SK-N-MC (cell line): ENCODE results near the gene TMA7.

ENCODE experiments used
- DNase-seq: peaks from one replicate; pipeline ENCODE4 v3.0.0-alpha.2; 2011; ENCODE audit warnings: low read depth, low spot score
- H3K27ac ChIP-seq: fragments of 200-600 bp; sonication (generic); 2 replicates; pipeline ENCODE4 v1.5.1; 2016; ENCODE audit warnings: mixed run types
- H3K36me3 ChIP-seq: fragments of 200-600 bp; sonication (generic); 2 replicates; pipeline ENCODE4 v1.6.1; 2017; ENCODE audit warnings: antibody characterized with exemption, low read length, mixed read lengths; ENCODE audit not compliant: insufficient read depth
- H3K4me3 ChIP-seq: fragments of 200-600 bp; sonication (generic); 2 replicates; pipeline ENCODE4 v1.5.1; 2016
- H3K9ac ChIP-seq: fragments of 200-600 bp; sonication (generic); 2 replicates; pipeline ENCODE4 v1.8.0; 2017; ENCODE audit warnings: mixed run types, mixed read lengths; ENCODE audit not compliant: insufficient read length
- H3K9me3 ChIP-seq: fragments of 200-600 bp; sonication (generic); 2 replicates; pipeline ENCODE4 v1.6.1; 2017; ENCODE audit warnings: low read depth, mild to moderate bottlenecking, antibody characterized with exemption, low read length, moderate library complexity, mixed read lengths
- EZH2 ChIP-seq: fragments of 200-600 bp; sonication (generic); IDR thresholded peaks from one replicate; pipeline ENCODE4 v1.6.1; 2017; ENCODE audit warnings: antibody characterized with exemption
- FOXP2 ChIP-seq: optimal IDR thresholded peaks from 2 replicates; pipeline ENCODE3; 2011; ENCODE audit warnings: mild to moderate bottlenecking, moderate library complexity; ENCODE audit not compliant: insufficient read depth; ENCODE audit errors: extremely low read length, control extremely low read depth
- POLR2AphosphoS5 ChIP-seq: IDR thresholded peaks from 2 replicates; pipeline ENCODE4 v1.6.1; 2012; ENCODE audit warnings: mild to moderate bottlenecking, low read depth, low read length, borderline replicate concordance

The TMA7 gene

GRCh38 chr3:48436477-48436787, 3.6 kb upstream of the TMA7 start:
- Histone ChIP-seq H3K36me3 (no peaks in the 10 kb centered on the region; the same call in 1 of the 2 replicates), H3K9me3 (no peaks in the 10 kb centered on the region), H3K4me3 (no peak overlapping the region), H3K9ac (no peak overlapping the region), H3K27ac (no peak overlapping the region)
- DNase-seq = no peak
- TF ChIP-seq POLR2AphosphoS5 (no peak), FOXP2 (no peak), EZH2 (no peak)

- TF ChIP-seq EZH2 = no peak
- no peak for TF ChIP-seq POLR2AphosphoS5
- no peak for TF ChIP-seq FOXP2
- no peak overlapping the region for H3K27ac ChIP-seq
- no peak overlapping the region for H3K9ac ChIP-seq
These were observed 3.2 kb upstream of the TMA7 start for GRCh38 chr3:48436855-48437254.

GRCh38 chr3:48437812-48438211, 2.2 kb upstream of the TMA7 start:
- Histone ChIP-seq H3K9me3 (no peaks in the 10 kb centered on the region), H3K9ac (no peak overlapping the region), H3K36me3 (peaks cover 5% of the 10 kb centered on the region; the same call in 1 of the 2 replicates), H3K27ac (no peak overlapping the region), H3K4me3 (no peak overlapping the region)
- DNase-seq = no peak
- TF ChIP-seq EZH2 = no peak
- no peak for TF ChIP-seq FOXP2
- no peak for TF ChIP-seq POLR2AphosphoS5

More at GRCh38 chr3:48436855-48437254, 3.2 kb upstream of the TMA7 start:
- Histone ChIP-seq H3K4me3 (no peak overlapping the region), H3K36me3 (peaks cover 2% of the 10 kb centered on the region; the same call in 1 of the 2 replicates), H3K9me3 (no peaks in the 10 kb centered on the region)
- DNase-seq = no peak

- H3K36me3 ChIP-seq = peaks cover 5% of the 10 kb centered on the region; the same call in 1 of the 2 replicates
- no peaks in the 10 kb centered on the region for H3K9me3 ChIP-seq
- peak overlapping the region; percentile 81 for H3K9ac ChIP-seq
- no peak overlapping the region for H3K27ac ChIP-seq
- peak overlapping the region; percentile 86 for H3K4me3 ChIP-seq
- no peak for TF ChIP-seq FOXP2
- no peak for DNase-seq
These were observed 517 bp downstream of the TMA7 start for GRCh38 chr3:48440590-48440958.

GRCh38 chr3:48441940-48442339, 1.9 kb downstream of the TMA7 start:
- no peak overlapping the region for H3K27ac ChIP-seq
- H3K9me3 ChIP-seq = no peaks in the 10 kb centered on the region
- TF ChIP-seq FOXP2 = no peak
- no peak for TF ChIP-seq POLR2AphosphoS5
- TF ChIP-seq EZH2 = no peak
- H3K36me3 ChIP-seq = peaks cover 5% of the 10 kb centered on the region; the same call in 1 of the 2 replicates
- H3K9ac ChIP-seq = no peak overlapping the region
- peak overlapping the region; percentile 86; the same call in 1 of the 2 replicates for H3K4me3 ChIP-seq
- DNase-seq = no peak

- Histone ChIP-seq H3K9ac (no peak overlapping the region), H3K9me3 (no peaks in the 10 kb centered on the region), H3K36me3 (peaks cover 5% of the 10 kb centered on the region; the same call in 1 of the 2 replicates), H3K4me3 (peak overlapping the region; percentile 77), H3K27ac (no peak overlapping the region)
- TF ChIP-seq FOXP2 (no peak), EZH2 (no peak), POLR2AphosphoS5 (no peak)
- DNase-seq = no peak
These were observed 5.3 kb downstream of the TMA7 start for GRCh38 chr3:48445277-48445882.

- peak overlapping the region; percentile 61 for H3K9ac ChIP-seq
- H3K4me3 ChIP-seq = peak overlapping the region; percentile 77
- H3K36me3 ChIP-seq = peaks cover 5% of the 10 kb centered on the region; the same call in 1 of the 2 replicates
These were observed 6.0 kb downstream of the TMA7 start for GRCh38 chr3:48446043-48446424.

GRCh38 chr3:48446425-48447193, 6.6 kb downstream of the TMA7 start, which contains the start of gene ATRIP:
Gene ATRIP (plus strand): TSS chr3:48446737. CDS start chr3:48446846, 109 bp downstream.
- TF ChIP-seq POLR2AphosphoS5 (peak; percentile 86), EZH2 (no peak), FOXP2 (no peak)
- H3K4me3 ChIP-seq = peak within 1 kb of the TSS; percentile 77
- no peak for DNase-seq
- no peaks in the 10 kb centered on the region for H3K9me3 ChIP-seq
- peak within 1 kb of the TSS; percentile 61 for H3K9ac ChIP-seq
- H3K36me3 ChIP-seq = peaks cover 5% of the 10 kb centered on the region; the same call in 1 of the 2 replicates
- no peak within 1 kb of the TSS for H3K27ac ChIP-seq

More at GRCh38 chr3:48446043-48446424, 6.0 kb downstream of the TMA7 start:
- H3K9me3 ChIP-seq = no peaks in the 10 kb centered on the region
- H3K27ac ChIP-seq = no peak overlapping the region
- no peak for DNase-seq
- TF ChIP-seq POLR2AphosphoS5 = no peak
- TF ChIP-seq EZH2 = no peak
- TF ChIP-seq FOXP2 = no peak
